HG03571 (cell line): Measurements from ENCODE around the gene RNF213.
"Not testable (repeated sequence)": the region's sequence is repeated elsewhere in the genome, so short reads cannot be mapped to it uniquely, and the experiment has no call there.

ENCODE experiments used
- ATAC-seq: cut with Tn5 transposase; IDR thresholded peaks from one replicate; pipeline ENCODE4 v1.9.1; 2021; ENCODE audit not compliant: unreplicated experiment

The RNF213 gene

DNA sequence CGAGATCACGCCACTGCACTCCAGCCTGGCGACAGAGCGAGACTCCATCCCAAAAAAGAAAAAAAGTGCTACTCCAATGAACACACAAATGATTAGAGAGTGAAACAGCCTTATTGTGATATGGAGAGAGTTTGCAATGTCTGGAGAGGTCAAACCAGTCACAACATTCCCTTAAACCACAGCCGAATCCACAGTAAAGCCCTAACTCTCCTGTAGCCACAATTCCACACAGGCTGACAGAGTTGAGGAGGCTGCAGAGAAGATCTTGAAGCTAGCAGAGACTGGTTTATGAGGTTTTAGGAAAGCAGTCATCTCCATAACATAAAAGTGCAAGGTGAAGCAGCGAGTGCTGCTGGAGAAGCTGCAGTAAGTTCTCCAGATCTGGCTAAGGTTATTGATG lies 6.7 kb downstream of the RNF213 start:
- no peak for ATAC-seq

- ATAC-seq = no peak
Observed at GRCh38 chr17:80268427-80268826, 7.8 kb downstream of the RNF213 start.

DNA sequence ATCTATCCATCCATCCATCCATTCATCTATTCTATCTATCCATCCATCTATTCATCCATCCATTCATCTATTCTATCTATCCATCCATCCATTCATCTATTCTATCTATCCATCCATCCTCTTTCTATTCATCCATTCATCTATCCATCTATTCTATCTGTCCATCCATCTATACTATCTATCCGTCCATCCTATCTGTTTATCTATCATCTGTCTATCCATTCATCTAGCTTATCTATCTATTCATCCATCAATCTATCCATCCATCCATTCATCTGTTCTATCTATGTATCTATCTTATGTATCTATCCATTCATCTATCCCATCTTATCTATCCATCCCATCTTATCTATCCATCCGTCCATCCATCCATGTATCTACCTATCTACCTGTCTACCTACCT lies 8.8 kb downstream of the RNF213 start:
- ATAC-seq = no peak

GRCh38 chr17:80270104-80270503 lies 9.5 kb downstream of the RNF213 start:
- ATAC-seq = no peak

DNA sequence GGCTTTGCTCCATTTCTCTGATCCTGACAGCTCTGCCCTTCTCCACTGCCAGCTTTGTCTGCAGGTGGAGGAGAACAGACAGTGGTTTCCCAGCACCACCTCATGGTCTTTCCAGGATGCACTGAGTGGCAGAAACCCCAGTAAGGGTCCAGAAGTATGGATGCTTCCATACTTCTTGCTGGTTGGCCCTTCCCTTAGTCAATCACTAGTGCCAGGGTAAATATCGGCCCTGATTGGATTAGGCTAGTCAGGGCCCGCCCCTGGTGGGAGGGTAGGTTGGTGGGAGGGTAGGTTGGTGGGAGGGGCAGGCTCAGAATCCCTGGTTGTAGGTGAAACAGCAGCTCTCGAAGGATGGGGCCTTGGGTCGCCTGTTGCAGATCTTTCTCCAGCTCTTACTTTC lies 10.2 kb downstream of the RNF213 start:
- no peak for ATAC-seq

DNA sequence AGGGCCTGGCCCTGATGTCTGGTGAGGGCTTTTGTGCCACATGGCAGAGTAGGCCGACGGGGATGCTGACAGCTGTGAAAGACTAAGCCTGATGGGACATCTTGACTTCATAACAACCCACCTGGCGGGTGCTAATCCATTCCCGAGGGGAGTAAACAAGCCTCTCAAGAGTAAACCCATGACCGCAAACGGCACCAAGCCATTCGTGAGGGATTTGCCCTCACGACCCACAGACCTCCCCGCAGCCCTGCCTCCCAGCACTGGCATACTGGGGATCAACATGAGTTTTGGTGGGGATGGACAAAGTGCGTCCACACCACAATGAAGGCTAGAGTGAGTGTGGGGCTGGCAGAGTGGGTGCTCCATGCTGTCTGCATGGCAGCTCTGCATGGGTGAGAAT lies 11.7 kb downstream of the RNF213 start:
- ATAC-seq = no peak

- no peak for ATAC-seq
Observed at GRCh38 chr17:80274331-80274730, 13.7 kb downstream of the RNF213 start.

DNA sequence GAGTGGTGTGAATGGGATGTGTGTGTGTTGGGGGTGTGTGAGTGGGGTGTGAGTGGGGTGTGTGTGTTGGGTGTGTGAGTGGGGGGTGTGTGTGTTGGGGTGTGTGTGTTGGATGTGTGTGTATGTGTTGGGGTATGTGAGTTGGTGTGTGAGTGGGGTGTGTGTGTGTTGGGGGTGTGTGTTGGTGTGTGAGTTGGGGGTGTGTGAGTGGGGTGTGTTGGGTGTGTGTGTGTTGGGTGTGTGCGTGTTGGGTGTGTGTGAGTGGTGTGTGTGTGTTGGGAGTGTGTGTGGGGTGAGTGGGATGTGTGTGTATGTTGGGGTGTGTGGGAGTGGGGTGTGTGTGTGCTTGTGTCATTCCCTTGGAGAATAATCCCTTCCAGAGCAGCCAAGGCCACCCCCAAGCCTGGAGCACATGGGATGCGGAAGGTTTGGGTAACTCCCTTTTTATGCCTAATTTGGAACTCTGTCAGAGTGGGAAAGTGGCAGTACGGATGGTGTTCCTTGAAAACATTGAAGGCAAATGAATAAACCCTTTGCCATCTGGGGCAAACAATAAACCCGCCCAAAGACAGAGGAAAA lies 14.3 kb downstream of the RNF213 start:
- no peak for ATAC-seq

GRCh38 chr17:80275857-80276256 lies 15.2 kb downstream of the RNF213 start:
- ATAC-seq = not testable (repeated sequence)

DNA sequence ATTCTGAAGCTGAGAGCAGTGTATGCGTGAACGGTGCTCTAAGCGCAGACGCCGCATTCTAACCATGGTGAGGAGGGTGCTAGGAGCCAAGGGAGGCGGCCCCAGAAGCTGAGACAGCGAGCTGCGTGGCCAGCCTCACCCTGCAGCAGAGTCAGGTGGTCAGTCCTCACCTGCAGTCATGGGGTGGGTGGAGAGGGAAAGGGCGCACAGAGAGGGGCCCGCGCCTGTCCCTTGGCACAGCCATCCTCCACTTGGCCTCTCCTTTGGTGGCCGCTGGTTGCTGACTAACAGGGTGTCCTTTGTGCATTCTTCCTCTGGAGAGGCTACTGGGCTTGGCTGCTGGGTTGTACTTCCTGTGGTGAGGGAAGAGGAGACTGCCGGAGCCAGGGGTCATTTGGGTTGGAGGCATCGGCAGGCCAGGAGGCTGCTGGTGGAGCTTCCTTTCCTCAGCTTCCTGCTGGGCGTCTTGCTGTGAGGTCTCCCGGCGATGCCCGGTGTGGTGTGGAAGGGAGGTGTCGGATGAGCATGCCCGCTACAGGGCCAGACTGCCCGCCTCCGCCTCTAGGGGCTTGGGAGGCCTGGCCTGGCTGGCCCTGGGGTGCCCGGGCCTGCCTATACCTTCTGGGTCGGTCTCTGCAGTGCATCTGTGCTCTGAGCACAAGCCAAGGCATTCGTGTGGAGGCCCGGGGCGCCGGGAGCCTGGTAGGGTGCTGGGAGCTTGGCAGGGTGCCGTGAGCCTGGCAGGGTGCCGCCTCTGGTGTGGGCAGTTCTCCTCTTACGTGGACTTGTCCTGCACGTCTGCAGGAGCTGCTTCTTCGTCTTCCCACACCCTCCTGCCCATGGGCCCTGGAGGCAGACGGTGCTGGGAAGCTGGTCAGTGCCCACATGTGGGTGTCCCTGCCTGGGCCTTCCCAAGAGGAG lies 17.4 kb downstream of the RNF213 start:
- ATAC-seq = no peak

GRCh38 chr17:80279895-80280294 lies 19.2 kb downstream of the RNF213 start:
- no peak for ATAC-seq

DNA sequence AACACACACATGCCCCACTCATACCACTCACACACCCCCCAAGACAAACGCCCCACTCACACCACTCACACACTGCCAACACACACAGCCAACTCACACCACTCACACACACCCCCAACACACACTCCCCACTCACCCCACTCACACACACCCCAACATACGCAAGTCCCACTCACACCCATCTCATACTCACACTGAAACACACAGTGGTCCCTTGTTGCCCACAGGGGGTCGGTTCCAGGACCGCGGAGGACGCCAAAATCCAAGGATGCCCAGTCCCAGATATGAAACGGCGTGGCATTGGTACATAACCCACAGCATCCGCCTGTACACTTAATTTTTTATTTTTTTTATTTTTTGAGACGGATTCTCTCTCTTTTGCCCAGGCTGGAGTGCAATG lies 20.9 kb downstream of the RNF213 start:
- ATAC-seq = no peak

- ATAC-seq = no peak
Observed at GRCh38 chr17:80283116-80283852, 22.6 kb downstream of the RNF213 start.

DNA sequence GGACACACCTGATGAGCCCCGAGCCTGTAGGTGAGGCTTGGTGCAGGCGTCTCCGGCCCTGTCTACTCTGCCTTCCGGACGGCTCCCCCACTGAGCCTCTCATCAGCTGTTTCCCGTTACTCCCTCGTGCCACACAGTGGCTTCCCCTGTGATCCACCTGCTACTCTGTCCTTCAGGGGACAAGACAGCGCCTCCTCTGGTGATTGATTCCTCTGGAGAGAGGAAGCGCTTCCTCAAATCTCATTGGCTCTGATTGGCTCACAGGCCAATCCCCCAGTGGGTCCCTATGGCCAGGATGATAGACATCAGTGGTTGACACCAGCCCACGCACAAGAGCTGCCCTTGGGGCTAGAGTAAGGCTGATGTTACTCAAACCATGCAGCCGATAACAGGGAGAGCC lies 24.0 kb downstream of the RNF213 start:
- ATAC-seq = no peak

GRCh38 chr17:80285237-80285920 lies 24.7 kb downstream of the RNF213 start:
- no peak for ATAC-seq

DNA sequence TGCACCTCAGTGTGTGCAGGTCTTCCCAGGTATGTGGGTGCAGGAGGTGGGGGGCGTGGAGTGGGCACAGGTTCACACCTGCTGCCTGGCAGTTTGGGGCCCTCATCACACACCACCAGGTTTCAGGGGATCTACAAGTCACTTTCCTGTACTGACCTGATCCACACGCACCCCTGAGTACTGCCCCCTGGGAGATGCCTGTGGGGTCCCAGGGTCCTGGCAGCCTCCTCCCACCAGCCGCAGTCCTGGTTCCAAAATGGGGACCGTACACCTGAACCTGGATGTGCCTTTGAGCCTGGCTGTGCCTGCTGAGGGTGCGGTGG lies 25.9 kb downstream of the RNF213 start:
- ATAC-seq = no peak

DNA sequence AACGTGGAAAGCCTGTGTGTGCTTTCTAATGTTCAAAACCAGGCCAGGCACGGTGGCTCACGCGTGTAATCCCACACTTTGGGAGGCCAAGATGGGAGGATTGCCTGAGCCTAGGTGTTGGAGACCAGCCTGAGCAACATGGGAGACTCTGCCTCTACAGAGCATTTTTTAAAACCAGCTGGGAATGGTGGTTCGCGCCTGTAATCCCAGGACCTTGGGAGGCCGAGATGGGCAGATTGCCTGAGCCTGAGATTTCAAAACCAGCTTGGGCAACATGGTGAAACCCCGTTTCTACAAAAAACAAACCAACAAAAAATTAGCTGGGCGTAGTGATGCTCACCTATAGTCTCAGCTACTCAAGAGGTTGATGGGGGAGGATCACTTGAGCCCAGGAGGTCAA lies 26.4 kb downstream of the RNF213 start:
- no peak for ATAC-seq

DNA sequence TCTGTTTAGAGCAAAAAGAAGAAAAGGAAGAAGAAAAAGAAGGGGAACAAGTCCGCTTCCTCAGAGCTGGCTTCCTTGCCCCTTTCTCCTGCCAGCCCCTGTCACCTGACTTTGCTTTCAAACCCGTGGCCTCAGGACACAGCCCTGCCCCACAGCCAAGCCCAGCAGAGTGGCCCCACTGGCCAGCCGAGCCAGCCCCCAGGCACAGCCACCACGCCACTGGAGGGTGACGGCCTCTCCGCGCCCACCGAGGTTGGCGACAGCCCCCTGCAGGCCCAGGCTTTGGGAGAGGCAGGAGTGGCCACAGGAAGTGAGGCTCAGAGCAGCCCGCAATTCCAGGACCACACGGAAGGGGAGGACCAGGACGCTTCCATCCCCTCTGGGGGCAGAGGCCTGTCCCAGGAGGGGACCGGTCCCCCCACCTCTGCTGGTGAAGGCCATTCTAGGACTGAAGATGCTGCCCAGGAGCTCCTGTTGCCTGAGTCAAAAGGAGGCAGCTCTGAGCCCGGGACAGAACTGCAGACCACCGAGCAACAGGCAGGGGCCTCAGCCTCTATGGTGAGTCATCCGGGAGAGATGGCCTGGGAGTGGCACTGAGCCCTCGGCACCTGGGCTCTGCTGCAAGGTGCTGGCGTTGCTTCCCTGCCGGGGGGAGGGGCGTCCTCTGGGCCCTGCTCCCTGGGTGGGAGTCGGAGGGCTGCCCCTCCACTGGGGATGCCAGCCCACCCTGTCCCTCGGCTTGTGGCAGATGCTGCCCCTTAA lies 27.3 kb downstream of the RNF213 start:
- ATAC-seq = no peak

- ATAC-seq = no peak
Observed at GRCh38 chr17:80289616-80290015, 29.0 kb downstream of the RNF213 start.

DNA sequence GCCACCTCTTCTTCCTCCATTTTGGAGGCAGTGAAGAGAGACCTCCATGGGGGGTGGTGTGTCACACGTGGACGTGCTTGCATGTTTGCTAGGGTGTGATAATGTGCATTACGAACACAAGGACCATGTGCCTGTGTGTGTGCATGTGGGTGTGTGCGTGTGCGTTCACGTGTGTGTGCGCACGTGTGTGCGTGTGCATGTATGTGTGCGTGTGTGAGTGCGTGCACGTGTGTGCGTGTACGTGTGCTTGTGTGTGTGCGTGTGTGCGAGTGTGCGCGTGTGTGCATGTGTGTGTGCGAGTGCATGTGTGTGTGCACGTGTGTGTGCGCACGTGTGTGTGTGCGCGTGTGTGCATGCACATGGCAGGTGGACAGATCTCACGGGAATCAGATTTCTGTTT lies 29.5 kb downstream of the RNF213 start:
- no peak for ATAC-seq

DNA sequence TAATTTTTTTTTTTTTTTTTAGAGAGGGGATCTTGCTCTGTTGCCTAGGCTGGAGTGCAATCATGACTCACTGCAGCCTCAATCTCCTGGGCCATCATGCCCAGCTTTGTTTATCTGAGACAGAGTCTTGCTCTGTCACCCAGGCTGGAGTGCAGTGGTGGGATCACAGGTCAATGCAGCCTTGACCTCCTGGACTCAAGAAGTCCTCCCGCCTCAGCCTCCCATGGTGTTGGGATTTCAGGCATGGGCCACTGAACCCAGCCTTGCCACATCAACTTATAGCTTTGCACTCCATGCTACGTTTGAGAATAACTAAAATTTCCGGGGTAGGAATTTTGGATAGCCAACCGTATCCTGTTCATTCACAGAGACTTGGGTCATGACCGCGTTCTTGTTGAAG lies 30.6 kb downstream of the RNF213 start:
- ATAC-seq = no peak
